H1 (cell line): ENCODE measurements around the gene VAT1. TPM values are rescaled to one million over a fixed set of nuclear protein-coding genes. Genes with fewer than 3 reads are reported as not detected.

Experiments
- CTCF ChIA-PET: fragments of 300-600 bp; sonication (Branson Sonifier 250); formaldehyde crosslinking; loops from one replicate; lab custom pipeline; 2021; ENCODE audit not compliant: partially characterized antibody; lab: Charles Lee
- POLR2A ChIA-PET: fragments of 300-600 bp; sonication (Branson Sonifier 250); formaldehyde crosslinking; loops from one replicate; lab custom pipeline; 2021; ENCODE audit warnings: inconsistent platforms; ENCODE audit not compliant: partially characterized antibody; lab: Charles Lee
- DNase-seq, 2 experiments: peaks; one replicate each; pipeline versions ENCODE4 v3.0.0 to v3.0.0-alpha.2; 2010 to 2022; ENCODE audit warnings: low spot score in 2 of 2, low read depth in 1 of 2, mixed read lengths in 1 of 2
- FAIRE-seq: peaks from 2 replicates; lab custom pipeline; 2011; peaks lifted over from hg19 to GRCh38; lab: Jason Lieb, UNC
- H2AFZ ChIP-seq: 2 replicates; pipeline ENCODE4 v1.8.1; 2012; ENCODE audit warnings: low read length, inconsistent platforms
- H2AK5ac ChIP-seq: 2 replicates; pipeline ENCODE4 v1.6.1; 2013; ENCODE audit warnings: low read depth, low read length
- H2BK120ac ChIP-seq: replicated peaks from 2 replicates; pipeline ENCODE3; 2013; ENCODE audit warnings: low read depth, low read length, inconsistent platforms
- H2BK12ac ChIP-seq: 2 replicates; pipeline ENCODE4 v1.6.1; 2013; ENCODE audit warnings: low read depth, low read length
- H2BK15ac ChIP-seq: 2 replicates; pipeline ENCODE4 v1.6.1; 2013; ENCODE audit warnings: low read length
- H2BK20ac ChIP-seq: 2 replicates; pipeline ENCODE4 v1.6.1; 2013; ENCODE audit warnings: low read length
- H2BK5ac ChIP-seq: 2 replicates; pipeline ENCODE4 v1.6.1; 2013; ENCODE audit warnings: low read depth, low read length
- H3K14ac ChIP-seq: 2 replicates; pipeline ENCODE4 v1.6.1; 2013; ENCODE audit warnings: inconsistent platforms; ENCODE audit not compliant: insufficient read length
- H3K18ac ChIP-seq: 2 replicates; pipeline ENCODE4 v1.6.1; 2013; ENCODE audit warnings: low read length; ENCODE audit errors: extremely low read depth
- H3K23ac ChIP-seq: 2 replicates; pipeline ENCODE4 v1.6.1; 2013; ENCODE audit warnings: inconsistent platforms; ENCODE audit not compliant: insufficient read length
- H3K23me2 ChIP-seq: 2 replicates; pipeline ENCODE4 v1.6.1; 2013; ENCODE audit warnings: low read depth, low read length
- H3K27ac ChIP-seq: 2 replicates; pipeline ENCODE4 v1.6.1; 2011; ENCODE audit warnings: low read depth, low read length, inconsistent platforms
- H3K27me3 ChIP-seq, 4 experiments: replicated peaks in 1 of 4; 1 replicate in 1 of 4; 2 replicates in 3 of 4; pipeline versions ENCODE4 v1.6.1 to v1.8.1; 2011 to 2013; ENCODE audit warnings: low read length in 3 of 4, mild to moderate bottlenecking in 3 of 4, inconsistent platforms in 2 of 4, mixed read lengths in 2 of 4, moderate library complexity in 1 of 4; ENCODE audit not compliant: control insufficient read depth in 3 of 4, insufficient read depth in 3 of 4; ENCODE audit errors: extremely low read depth in 1 of 4
- H3K36me3 ChIP-seq, 4 experiments: 2 replicates each; pipeline versions ENCODE4 v1.6.1 to v1.8.1; 2011 to 2013; ENCODE audit warnings: mild to moderate bottlenecking in 4 of 4, low read length in 3 of 4, moderate library complexity in 2 of 4, control low read depth in 1 of 4, inconsistent platforms in 1 of 4; ENCODE audit not compliant: insufficient read depth in 4 of 4, control insufficient read depth in 2 of 4
- H3K4ac ChIP-seq: replicated peaks from 2 replicates; pipeline ENCODE3; 2013; ENCODE audit warnings: low read length, low read depth, mixed read lengths, inconsistent platforms; ENCODE audit not compliant: insufficient read length
- H3K4me1 ChIP-seq, 4 experiments: replicated peaks in 1 of 4; 1 replicate in 1 of 4; 2 replicates in 3 of 4; pipeline versions ENCODE4 v1.6.1 to v1.8.1; 2011 to 2013; ENCODE audit warnings: low read length in 3 of 4, inconsistent platforms in 2 of 4, mixed read lengths in 1 of 4; ENCODE audit not compliant: insufficient read depth in 4 of 4, control insufficient read depth in 3 of 4
- H3K4me2 ChIP-seq, 2 experiments: 2 replicates each; pipeline versions ENCODE4 v1.6.1 to v1.8.1; 2011 to 2013; ENCODE audit warnings: low read depth in 2 of 2, low read length in 2 of 2, control low read depth in 1 of 2, inconsistent platforms in 1 of 2, mild to moderate bottlenecking in 1 of 2; ENCODE audit not compliant: insufficient read depth in 1 of 2
- H3K4me3 ChIP-seq, 4 experiments: fragments of 200-600, 300-600 bp in 1 of 4; sonication (generic), shearing (Covaris generic), sonication (Bioruptor Twin) in 1 of 4; 2 replicates each; pipeline versions ENCODE4 v1.5.1 to v1.8.1; 2011 to 2016; ENCODE audit warnings: low read length in 4 of 4, low read depth in 3 of 4, control low read depth in 2 of 4, inconsistent platforms in 2 of 4, mild to moderate bottlenecking in 2 of 4, mixed read lengths in 1 of 4, moderate library complexity in 1 of 4; ENCODE audit not compliant: insufficient read depth in 2 of 4; ENCODE audit errors: extremely low read depth in 1 of 4
- H3K56ac ChIP-seq: replicated peaks from 2 replicates; pipeline ENCODE3; 2013; ENCODE audit warnings: low read depth, mild to moderate bottlenecking, mixed read lengths, low read length, inconsistent platforms; ENCODE audit not compliant: insufficient read length
- H3K79me1 ChIP-seq: 2 replicates; pipeline ENCODE4 v1.6.1; 2013; ENCODE audit warnings: low read depth, low read length, control low read depth
- H3K79me2 ChIP-seq, 2 experiments: 2 replicates each; pipeline versions ENCODE4 v1.6.1 to v1.8.1; 2012 to 2013; ENCODE audit warnings: low read length in 2 of 2, mild to moderate bottlenecking in 2 of 2, inconsistent platforms in 1 of 2; ENCODE audit not compliant: insufficient read depth in 2 of 2, control insufficient read depth in 1 of 2
- H3K9ac ChIP-seq, 4 experiments: replicated peaks in 1 of 4; 1 replicate in 1 of 4; 2 replicates in 3 of 4; pipeline versions ENCODE4 v1.6.1 to v1.8.1; 2011 to 2013; ENCODE audit warnings: low read depth in 3 of 4, low read length in 3 of 4, control low read depth in 2 of 4, mild to moderate bottlenecking in 2 of 4, moderate library complexity in 2 of 4, inconsistent platforms in 1 of 4; ENCODE audit errors: extremely low read depth in 1 of 4
- H3K9me3 ChIP-seq, 2 experiments: 2 replicates each; pipeline versions ENCODE4 v1.6.1 to v1.8.1; 2012 to 2013; ENCODE audit warnings: mild to moderate bottlenecking in 2 of 2, moderate library complexity in 2 of 2, control low read depth in 1 of 2, inconsistent platforms in 1 of 2, low read depth in 1 of 2, low read length in 1 of 2, mixed read lengths in 1 of 2; ENCODE audit not compliant: insufficient read depth in 2 of 2
- H4K20me1 ChIP-seq, 2 experiments: replicated peaks in 1 of 2; 2 replicates each; pipeline versions ENCODE3 to v1.8.1; 2011 to 2013; ENCODE audit warnings: inconsistent platforms in 2 of 2, low read length in 2 of 2, mild to moderate bottlenecking in 1 of 2; ENCODE audit not compliant: insufficient read depth in 2 of 2, control insufficient read depth in 1 of 2
- H4K5ac ChIP-seq: 2 replicates; pipeline ENCODE4 v1.6.1; 2013; ENCODE audit warnings: low read length, low read depth, mixed read lengths, inconsistent platforms; ENCODE audit not compliant: insufficient read length
- H4K8ac ChIP-seq: 2 replicates; pipeline ENCODE4 v1.8.0; 2013; ENCODE audit warnings: mild to moderate bottlenecking, moderate library complexity, low read length, inconsistent platforms; ENCODE audit not compliant: insufficient read depth; ENCODE audit errors: extremely low read depth
- H4K91ac ChIP-seq: replicated peaks from 2 replicates; pipeline ENCODE3; 2013; ENCODE audit warnings: low read length, mixed read lengths, inconsistent platforms; ENCODE audit not compliant: insufficient read length
- CBX8 ChIP-seq: fragments of 300-800, 300-1000 bp; sonication (generic); IDR thresholded peaks from 2 replicates; pipeline ENCODE4 v1.7.1; 2016; ENCODE audit warnings: low read depth, low read length, borderline replicate concordance
- CREB1 ChIP-seq: IDR thresholded peaks from 2 replicates; pipeline ENCODE4 v1.6.1; 2012; ENCODE audit warnings: inconsistent platforms
- FOSL1 ChIP-seq: IDR thresholded peaks from 2 replicates; pipeline ENCODE4 v1.6.1; 2011; ENCODE audit warnings: mild to moderate bottlenecking, low read depth, low read length, moderate library complexity; ENCODE audit not compliant: insufficient read depth
- HDAC6 ChIP-seq: IDR thresholded peaks from one replicate; pipeline ENCODE4 v1.7.1; 2012; ENCODE audit warnings: low read depth, mild to moderate bottlenecking, inconsistent platforms, low read length, moderate library complexity
- KDM5A ChIP-seq: fragments of 200-600 bp; IDR thresholded peaks from 2 replicates; pipeline ENCODE4 v1.7.1; 2012; ENCODE audit warnings: mild to moderate bottlenecking, low read length, inconsistent platforms, mixed read lengths
- NRF1 ChIP-seq: IDR thresholded peaks from 2 replicates; pipeline ENCODE4 v1.6.1; 2011; ENCODE audit warnings: mild to moderate bottlenecking, low read depth, low read length, improper control_type of control experiment
- POLR2A ChIP-seq, 2 experiments: IDR thresholded peaks; 1 replicate in 1 of 2; 2 replicates in 1 of 2; pipeline ENCODE4 v1.6.1; 2011; ENCODE audit warnings: low read depth in 2 of 2, low read length in 2 of 2, mild to moderate bottlenecking in 2 of 2; ENCODE audit errors: control extremely low read depth in 1 of 2
- SP1 ChIP-seq: IDR thresholded peaks from 2 replicates; pipeline ENCODE4 v1.6.1; 2011; ENCODE audit warnings: low read depth, low read length
- SUZ12 ChIP-seq: fragments of 200-600 bp; sonication (generic); IDR thresholded peaks from 2 replicates; pipeline ENCODE4 v1.6.1; 2012; ENCODE audit warnings: mild to moderate bottlenecking, inconsistent platforms, low read length, moderate library complexity, mixed read lengths
- WGBS, 2 experiments: shearing (Covaris generic) in 1 of 2; methylation state at CpG; one replicate each; pipeline versions ENCODE4 v1.1.6 to v1.1.7; 2013 to 2015; ENCODE audit warnings: low lambda C conversion rate in 2 of 2, mixed read lengths in 2 of 2, inconsistent platforms in 1 of 2, low coverage in 1 of 2, missing lambda C conversion rate in 1 of 2; ENCODE audit not compliant: insufficient replicate concordance in 2 of 2, insufficient coverage in 1 of 2, insufficient read length in 1 of 2; ENCODE audit errors: extremely low coverage in 1 of 2, missing lambda C conversion rate in 1 of 2; 5-methylcytosine and 5-hydroxymethylcytosine counted together
- polyA plus RNA-seq, 7 experiments: library from polyadenylated mRNA; depleted of rRNA in 3 of 7; stranded (reverse) in 5 of 7; unstranded in 2 of 7; fragments of >200 nt in 5 of 7; fragments of 200-250 nt in 2 of 7; gene quantifications; 1 replicate in 5 of 7; 2 replicates in 1 of 7; 4 replicates in 1 of 7; pipeline versions ENCODE4 v1.2.1 to v1.2.3, GENCODE V29; 2011 to 2013; ENCODE audit warnings: missing spikeins in 2 of 7, mixed read lengths in 2 of 7
- total RNA-seq: library from RNA; stranded (reverse); fragmentation: NEBNext Ultra II Directional; extraction: Animal tissue kit (Norgen Biotek cat#: 25700); gene quantifications from 2 replicates; pipeline ENCODE4 v1.2.1, GENCODE V29; 2021
- TF ChIP-seq, protein P1 (sequence below): IDR thresholded peaks from 2 replicates; pipeline ENCODE4 v1.6.1; 2011; ENCODE audit warnings: low read depth, mild to moderate bottlenecking, low read length; ENCODE audit not compliant: insufficient read depth

The VAT1 gene
- total and polyA plus RNA-seq, 2 of the 8 experiments (the other 6 are each of a cell fraction or from before 2014, with no cell fraction given): 200 to 295 TPM

GRCh38 chr17:42971589-42971988, 50.6 kb downstream of the VAT1 start:
- Histone ChIP-seq H3K4ac (no peak overlapping the region), H3K79me2 (no peaks in the 10 kb centered on the region), H2BK12ac (no peak overlapping the region), H3K4me3 (no peak overlapping the region), H3K27me3 (no peaks in the 10 kb centered on the region), H3K18ac (no peak overlapping the region), H2BK15ac (no peak overlapping the region), H3K4me2 (no peak overlapping the region), H3K79me1 (no peaks in the 10 kb centered on the region), H3K27ac (no peak overlapping the region), H3K9ac (no peak overlapping the region), H3K36me3 (no peaks in the 10 kb centered on the region), H2AK5ac (no peak overlapping the region), H4K5ac (no peak overlapping the region), H3K23me2 (no peaks in the 10 kb centered on the region; the same call in 1 of the 2 replicates), H3K14ac (no peak overlapping the region), H4K20me1 (no peaks in the 10 kb centered on the region), H4K91ac (no peak overlapping the region), H2AFZ (no peak overlapping the region), H3K56ac (no peak overlapping the region), H3K4me1 (no peaks in the 10 kb centered on the region), H2BK20ac (no peak overlapping the region), H3K23ac (no peak overlapping the region), H4K8ac (no peak overlapping the region), H2BK120ac (no peak overlapping the region), H2BK5ac (no peak overlapping the region), H3K9me3 (peaks cover 0 to 3% of the 10 kb centered on the region in 2 experiments; a peak in 1 of 4 replicates)
- TF ChIP-seq SUZ12 (no peak), KDM5A (no peak), FOSL1 (no peak), HDAC6 (no peak), POLR2A (IDR thresholded peaks at IDR 0.05; ENCODE audit: control extremely low read depth in 1 of 2, low read depth in 2 of 2, low read length in 2 of 2) (no peak), CBX8 (no peak), SP1 (no peak), NRF1 (no peak), CREB1 (no peak)
- TF ChIP-seq, protein P1, sequence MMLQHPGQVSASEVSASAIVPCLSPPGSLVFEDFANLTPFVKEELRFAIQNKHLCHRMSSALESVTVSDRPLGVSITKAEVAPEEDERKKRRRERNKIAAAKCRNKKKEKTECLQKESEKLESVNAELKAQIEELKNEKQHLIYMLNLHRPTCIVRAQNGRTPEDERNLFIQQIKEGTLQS: no peak
- FAIRE-seq: no peak
- DNase-seq: no peak
- CTCF ChIA-PET: interaction anchor here (0.5 kb wide), 1 partner anchor 164 kb away, joined by 3 read pairs; no protein-coding TSS in a partner anchor
- 90% methylated on average over 5 of the region's 5 CpGs; no CpG with 5 or more reads in 1 of the 2 experiments for WGBS, 2 experiments
- POLR2A ChIA-PET: interaction anchor here (1.0 to 1.8 kb wide), 4 partner anchors 9 to 138 kb away, joined by 3 to 5 read pairs (median 4); partner anchors contain the start of genes PSME3 and RPL27
